T-helper 1 cell treated with Interleukin-12 subunit alpha and Interleukin-12 subunit beta and Interleukin-4 antibody, amounts not matched to agents 30 μg/mL and 1 μg/mL, for 36 hours (primary cell): ENCODE results near the gene EGFL7.

Experiments used
- H3K27ac Mint-ChIP-seq: one replicate; pipeline ENCODE4 v1.8.0; 2021; ENCODE audit warnings: mild to moderate bottlenecking, mixed read lengths
- H3K27me3 Mint-ChIP-seq: one replicate; pipeline ENCODE4 v1.8.0; 2021; ENCODE audit warnings: low read depth, mixed read lengths
- H3K36me3 Mint-ChIP-seq: one replicate; pipeline ENCODE4 v1.8.0; 2021; ENCODE audit warnings: low read depth, mixed read lengths
- H3K4me1 Mint-ChIP-seq: one replicate; pipeline ENCODE4 v1.8.0; 2021; ENCODE audit warnings: low read depth, mixed read lengths
- H3K4me3 Mint-ChIP-seq: one replicate; pipeline ENCODE4 v1.8.0; 2021; ENCODE audit warnings: mild to moderate bottlenecking, moderate library complexity, mixed read lengths
- H3K9me3 Mint-ChIP-seq: one replicate; pipeline ENCODE4 v1.8.0; 2021; ENCODE audit warnings: mixed read lengths

The EGFL7 gene

GRCh38 chr9:136662656-136663581 is at the start of gene EGFL7:
TSS of gene EGFL7 (plus strand) at chr9:136662916. CDS start at chr9:136668283, 5,367 bp downstream.
- H3K36me3 Mint-ChIP-seq = no peaks in the 10 kb centered on the region
- peaks cover under 1% of the 10 kb centered on the region for H3K4me1 Mint-ChIP-seq
- no peak within 1 kb of the TSS for H3K27ac Mint-ChIP-seq
- H3K4me3 Mint-ChIP-seq = no peak within 1 kb of the TSS
- no peaks in the 10 kb centered on the region for H3K9me3 Mint-ChIP-seq
- H3K27me3 Mint-ChIP-seq = peaks cover 26% of the 10 kb centered on the region

- Mint-ChIP-seq H3K4me1 (no peaks in the 10 kb centered on the region), H3K36me3 (no peaks in the 10 kb centered on the region), H3K27ac (no peak overlapping the region), H3K27me3 (no peaks in the 10 kb centered on the region), H3K9me3 (no peaks in the 10 kb centered on the region), H3K4me3 (no peak overlapping the region)
Observed at GRCh38 chr9:136613824-136614371, 48.8 kb upstream of the EGFL7 start.

GRCh38 chr9:136614372-136614922 is 48.3 kb upstream of the EGFL7 start:
- H3K9me3 Mint-ChIP-seq = no peaks in the 10 kb centered on the region
- H3K27ac Mint-ChIP-seq = no peak overlapping the region
- no peaks in the 10 kb centered on the region for H3K4me1 Mint-ChIP-seq
- no peak overlapping the region for H3K4me3 Mint-ChIP-seq
- no peaks in the 10 kb centered on the region for H3K36me3 Mint-ChIP-seq
- no peaks in the 10 kb centered on the region for H3K27me3 Mint-ChIP-seq

GRCh38 chr9:136614967-136615623 is 47.6 kb upstream of the EGFL7 start:
- H3K27ac Mint-ChIP-seq = no peak overlapping the region
- no peaks in the 10 kb centered on the region for H3K9me3 Mint-ChIP-seq
- no peaks in the 10 kb centered on the region for H3K27me3 Mint-ChIP-seq
- no peaks in the 10 kb centered on the region for H3K36me3 Mint-ChIP-seq
- H3K4me3 Mint-ChIP-seq = no peak overlapping the region
- H3K4me1 Mint-ChIP-seq = no peaks in the 10 kb centered on the region

GRCh38 chr9:136615631-136616306 is 46.9 kb upstream of the EGFL7 start:
- Mint-ChIP-seq H3K36me3 (no peaks in the 10 kb centered on the region), H3K9me3 (no peaks in the 10 kb centered on the region), H3K27me3 (no peaks in the 10 kb centered on the region), H3K4me1 (no peaks in the 10 kb centered on the region), H3K4me3 (no peak overlapping the region), H3K27ac (no peak overlapping the region)

- H3K36me3 Mint-ChIP-seq = no peaks in the 10 kb centered on the region
- H3K4me1 Mint-ChIP-seq = no peaks in the 10 kb centered on the region
- H3K9me3 Mint-ChIP-seq = no peaks in the 10 kb centered on the region
- no peak overlapping the region for H3K4me3 Mint-ChIP-seq
- no peak overlapping the region for H3K27ac Mint-ChIP-seq
- no peaks in the 10 kb centered on the region for H3K27me3 Mint-ChIP-seq
Observed at GRCh38 chr9:136616307-136616635, 46.4 kb upstream of the EGFL7 start.

- Mint-ChIP-seq H3K27me3 (no peaks in the 10 kb centered on the region), H3K4me1 (no peaks in the 10 kb centered on the region), H3K27ac (no peak overlapping the region), H3K4me3 (no peak overlapping the region), H3K36me3 (no peaks in the 10 kb centered on the region), H3K9me3 (no peaks in the 10 kb centered on the region)
Observed at GRCh38 chr9:136616948-136617695, 45.6 kb upstream of the EGFL7 start.

GRCh38 chr9:136617746-136618579 is 44.8 kb upstream of the EGFL7 start:
- Mint-ChIP-seq H3K4me1 (no peaks in the 10 kb centered on the region), H3K4me3 (no peak overlapping the region), H3K9me3 (no peaks in the 10 kb centered on the region), H3K27ac (no peak overlapping the region), H3K36me3 (no peaks in the 10 kb centered on the region), H3K27me3 (no peaks in the 10 kb centered on the region)

GRCh38 chr9:136618580-136619547 is 43.9 kb upstream of the EGFL7 start:
- Mint-ChIP-seq H3K9me3 (no peaks in the 10 kb centered on the region), H3K4me3 (no peak overlapping the region), H3K27ac (no peak overlapping the region), H3K36me3 (no peaks in the 10 kb centered on the region), H3K27me3 (no peaks in the 10 kb centered on the region), H3K4me1 (no peaks in the 10 kb centered on the region)

GRCh38 chr9:136619742-136620440 is 42.8 kb upstream of the EGFL7 start:
- no peaks in the 10 kb centered on the region for H3K9me3 Mint-ChIP-seq
- H3K27me3 Mint-ChIP-seq = no peaks in the 10 kb centered on the region
- H3K27ac Mint-ChIP-seq = no peak overlapping the region
- no peaks in the 10 kb centered on the region for H3K36me3 Mint-ChIP-seq
- no peak overlapping the region for H3K4me3 Mint-ChIP-seq
- H3K4me1 Mint-ChIP-seq = no peaks in the 10 kb centered on the region

- Mint-ChIP-seq H3K9me3 (no peaks in the 10 kb centered on the region), H3K36me3 (no peaks in the 10 kb centered on the region), H3K27ac (no peak overlapping the region), H3K4me1 (no peaks in the 10 kb centered on the region), H3K27me3 (no peaks in the 10 kb centered on the region), H3K4me3 (no peak overlapping the region)
Observed at GRCh38 chr9:136620441-136621018, 42.2 kb upstream of the EGFL7 start.
